OCI-LY3 (cell line): ENCODE results near the gene PSKH1.

Experiments
- EZH2phosphoT487 ChIP-seq: fragments of 200-600 bp; shearing (Covaris generic); IDR thresholded peaks from 2 replicates; pipeline ENCODE4 v1.6.1; 2018; ENCODE audit warnings: antibody characterized with exemption, mixed run types, low read depth
- TF ChIP-seq, protein P1 (sequence below): fragments of 200-600, 300-600 bp; sonication (generic); IDR thresholded peaks from 2 replicates; pipeline ENCODE4 v1.5.1; 2014; ENCODE audit warnings: antibody characterized with exemption, low read length, low read depth

DNA sequence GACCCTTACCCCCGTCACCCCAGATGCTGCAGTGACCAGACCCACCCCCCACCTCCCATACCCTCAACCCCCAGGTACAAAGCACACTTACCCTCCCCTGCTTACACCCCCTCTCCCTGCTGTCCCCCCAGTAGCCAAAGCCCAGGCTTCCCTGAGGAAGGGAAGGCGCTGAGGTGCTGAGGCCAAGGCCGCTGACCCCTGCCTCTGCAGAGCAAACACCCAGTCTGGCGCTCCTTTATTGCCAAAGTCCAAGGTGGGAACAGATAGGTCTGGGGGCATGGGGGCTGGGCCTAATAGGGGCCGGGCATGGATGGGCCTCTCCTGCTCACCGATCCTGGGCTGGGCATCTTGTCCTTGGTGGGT, 50.2 kb downstream of the PSKH1 start:
- TF ChIP-seq, protein P1, sequence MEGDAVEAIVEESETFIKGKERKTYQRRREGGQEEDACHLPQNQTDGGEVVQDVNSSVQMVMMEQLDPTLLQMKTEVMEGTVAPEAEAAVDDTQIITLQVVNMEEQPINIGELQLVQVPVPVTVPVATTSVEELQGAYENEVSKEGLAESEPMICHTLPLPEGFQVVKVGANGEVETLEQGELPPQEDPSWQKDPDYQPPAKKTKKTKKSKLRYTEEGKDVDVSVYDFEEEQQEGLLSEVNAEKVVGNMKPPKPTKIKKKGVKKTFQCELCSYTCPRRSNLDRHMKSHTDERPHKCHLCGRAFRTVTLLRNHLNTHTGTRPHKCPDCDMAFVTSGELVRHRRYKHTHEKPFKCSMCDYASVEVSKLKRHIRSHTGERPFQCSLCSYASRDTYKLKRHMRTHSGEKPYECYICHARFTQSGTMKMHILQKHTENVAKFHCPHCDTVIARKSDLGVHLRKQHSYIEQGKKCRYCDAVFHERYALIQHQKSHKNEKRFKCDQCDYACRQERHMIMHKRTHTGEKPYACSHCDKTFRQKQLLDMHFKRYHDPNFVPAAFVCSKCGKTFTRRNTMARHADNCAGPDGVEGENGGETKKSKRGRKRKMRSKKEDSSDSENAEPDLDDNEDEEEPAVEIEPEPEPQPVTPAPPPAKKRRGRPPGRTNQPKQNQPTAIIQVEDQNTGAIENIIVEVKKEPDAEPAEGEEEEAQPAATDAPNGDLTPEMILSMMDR: no peak
- no peak for TF ChIP-seq EZH2phosphoT487
